Spleen (tissue), 11 donors: Measurements from ENCODE around the gene FHIT. TPM values are rescaled to one million over a fixed set of nuclear protein-coding genes. Genes with fewer than 3 reads are reported as not detected.

Source experiments
- DNase-seq: peaks from one replicate; pipeline ENCODE4 v3.0.0-alpha.2; 2020
- H3K27ac ChIP-seq, 8 donors: fragments of 200-600 bp; sonication (generic) in 7 of 8; 1 replicate in 4 of 8; 2 replicates in 4 of 8; pipeline versions ENCODE4 v1.5.0 to v1.8.0; 2016 to 2021; ENCODE audit warnings: inconsistent platforms in 4 of 8, mild to moderate bottlenecking in 4 of 8, moderate library complexity in 1 of 8
- H3K27me3 ChIP-seq, 7 donors: fragments of 200-600 bp; sonication (generic) in 6 of 7; replicated peaks in 1 of 7; 1 replicate in 4 of 7; 2 replicates in 3 of 7; pipeline versions ENCODE4 v1.5.0 to v1.8.0; 2016 to 2021; ENCODE audit warnings: inconsistent platforms in 3 of 7, mild to moderate bottlenecking in 1 of 7
- H3K36me3 ChIP-seq, 6 donors: fragments of 200-600 bp; sonication (generic) in 5 of 6; 1 replicate in 4 of 6; 2 replicates in 2 of 6; pipeline versions ENCODE4 v1.5.0 to v1.8.0; 2016 to 2021; ENCODE audit warnings: inconsistent platforms in 2 of 6
- H3K4me1 ChIP-seq, 6 donors: fragments of 200-600 bp; sonication (generic) in 5 of 6; 1 replicate in 3 of 6; 2 replicates in 3 of 6; pipeline versions ENCODE4 v1.5.0 to v1.8.0; 2016 to 2021; ENCODE audit warnings: inconsistent platforms in 3 of 6
- H3K4me3 ChIP-seq, 8 donors: fragments of 200-600 bp; sonication (generic) in 7 of 8; 1 replicate in 4 of 8; 2 replicates in 4 of 8; pipeline versions ENCODE4 v1.5.0 to v1.8.0; 2016 to 2021; ENCODE audit warnings: inconsistent platforms in 4 of 8, mild to moderate bottlenecking in 4 of 8, moderate library complexity in 2 of 8
- H3K9me3 ChIP-seq, 8 donors: fragments of 200-600 bp; sonication (generic) in 7 of 8; 1 replicate in 4 of 8; 2 replicates in 4 of 8; pipeline versions ENCODE4 v1.5.0 to v1.8.0; 2016 to 2021; ENCODE audit warnings: inconsistent platforms in 4 of 8
- CTCF ChIP-seq, 11 experiments: fragments of 200-600 bp in 7 of 11; fragments of 450-650 bp in 4 of 11; sonication (generic) in 4 of 11; IDR thresholded peaks in 8 of 11; conservative IDR thresholded peaks in 3 of 11; 1 replicate in 7 of 11; 2 replicates in 4 of 11; pipeline versions ENCODE4 v1.4.0 to v1.8.0; 2016 to 2021; ENCODE audit warnings: antibody characterized with exemption in 11 of 11, inconsistent platforms in 4 of 11, mild to moderate bottlenecking in 1 of 11
- POLR2A ChIP-seq, 3 donors: fragments of 450-650 bp; IDR thresholded peaks; one replicate each; pipeline ENCODE4 v1.5.1; 2017; ENCODE audit warnings: antibody characterized with exemption in 3 of 3, mild to moderate bottlenecking in 1 of 3
- POLR2AphosphoS5 ChIP-seq, 3 donors: sonication (generic); formaldehyde crosslinking; IDR thresholded peaks; one replicate each; pipeline ENCODE4 v1.5.1; 2017; ENCODE audit warnings: antibody characterized with exemption in 3 of 3
- WGBS, 5 donors: extraction: QIAGEN DNeasy Blood & Tissue Kit in 3 of 5; methylation state at CpG; one replicate each; pipeline versions ENCODE4 v1.1.5 to v1.1.7; 2013 to 2018; 5-methylcytosine and 5-hydroxymethylcytosine counted together
- intact Hi-C: fragments of 100-400 bp; cut with DNase I; formaldehyde crosslinking; loops from one replicate; pipeline ENCODE4 v1.15.0; 2023; ENCODE audit warnings: low total_unique reads
- polyA plus RNA-seq, 3 donors: library from polyadenylated mRNA; stranded (reverse); fragments of 200-250 nt; gene quantifications; one replicate each; pipeline ENCODE4 v1.2.1, GENCODE V29; 2013
- total RNA-seq, 7 donors: library from RNA; depleted of rRNA in 3 of 7; stranded (reverse); fragments of >200 nt in 3 of 7; fragmentation: NEBNext Ultra II Directional in 4 of 7; extraction: Animal tissue kit (Norgen Biotek cat#: 25700) in 4 of 7; gene quantifications; one replicate each; pipeline versions ENCODE4 v1.1.0 to v1.2.1, GENCODE V29; 2016 to 2021
- donor health status: healthy with polysubstance abuse.
- donor health status: DM: no; HTN: no; CAD: no; lungs with moderate emphysema.
- donor health status: DM: no; HTN: no; CAD: no.
- donor health status: Bipolar disorder and iron deficiency.
- donor health status: healthy.
- donor health status: DM: no; HTN: no; CAD: no.
- donor health status: DM: yes; HTN: yes; CAD: no.

The FHIT gene
- total and polyA plus RNA-seq, 10 donors, result 4.1 to 23.1 (median 12.2) TPM

- WGBS, 5 donors, result 81 to 92% (median 87%) methylated on average over 3 of the region's 3 CpGs
- no peaks in the 10 kb centered on the region for H3K4me1 ChIP-seq
- H3K36me3 ChIP-seq, result no peaks in the 10 kb centered on the region
- H3K27ac ChIP-seq, result no peak overlapping the region
- DNase-seq, result no peak
- intact Hi-C loops, result no loop called here
- peaks cover 0 to 4% (median 0%) of the 10 kb centered on the region in 8 donors for H3K9me3 ChIP-seq
- TF ChIP-seq CTCF (IDR thresholded peaks at IDR 0.05 in 8 of 11, conservative IDR thresholded peaks at IDR 0.05 in 3 of 11) (no peak), POLR2A (IDR thresholded peaks at IDR 0.05) (no peak), POLR2AphosphoS5 (IDR thresholded peaks at IDR 0.05) (no peak)
- no peaks in the 10 kb centered on the region for H3K27me3 ChIP-seq
- H3K4me3 ChIP-seq, result no peak overlapping the region
These were observed 969.3 kb downstream of the FHIT start for GRCh38 chr3:60281970-60282369.

GRCh38 chr3:60277361-60277800, 973.9 kb downstream of the FHIT start:
- no peaks in the 10 kb centered on the region for H3K9me3 ChIP-seq
- TF ChIP-seq POLR2AphosphoS5 (IDR thresholded peaks at IDR 0.05) (no peak), POLR2A (IDR thresholded peaks at IDR 0.05) (no peak), CTCF (IDR thresholded peaks at IDR 0.05 in 8 of 11, conservative IDR thresholded peaks at IDR 0.05 in 3 of 11) (no peak)
- WGBS, 5 donors, result 90 to 94% (median 92%) methylated on average over 6 of the region's 6 CpGs
- H3K4me1 ChIP-seq, result no peaks in the 10 kb centered on the region
- no peak for DNase-seq
- no peak overlapping the region for H3K27ac ChIP-seq
- H3K36me3 ChIP-seq, result no peaks in the 10 kb centered on the region
- intact Hi-C loops, result no loop called here
- no peak overlapping the region for H3K4me3 ChIP-seq
- H3K27me3 ChIP-seq, result no peaks in the 10 kb centered on the region

GRCh38 chr3:60276615-60277014, 974.6 kb downstream of the FHIT start:
- 57 to 100% (median 92%) methylated on average over 2 of the region's 2 CpGs for WGBS, 5 donors
- no peaks in the 10 kb centered on the region for H3K9me3 ChIP-seq
- H3K4me1 ChIP-seq, result no peaks in the 10 kb centered on the region
- no peaks in the 10 kb centered on the region for H3K36me3 ChIP-seq
- H3K27ac ChIP-seq, result no peak overlapping the region
- TF ChIP-seq POLR2AphosphoS5 (IDR thresholded peaks at IDR 0.05), result no peak
- no peak for TF ChIP-seq POLR2A (IDR thresholded peaks at IDR 0.05)
- TF ChIP-seq CTCF (IDR thresholded peaks at IDR 0.05 in 8 of 11, conservative IDR thresholded peaks at IDR 0.05 in 3 of 11), result no peak
- no peak for DNase-seq
- intact Hi-C loops, result no loop called here
- no peaks in the 10 kb centered on the region for H3K27me3 ChIP-seq
- H3K4me3 ChIP-seq, result no peak overlapping the region

- no peaks in the 10 kb centered on the region for H3K27me3 ChIP-seq
- DNase-seq, result no peak
- no peak overlapping the region for H3K4me3 ChIP-seq
- TF ChIP-seq POLR2AphosphoS5 (IDR thresholded peaks at IDR 0.05), result no peak
- no peaks in the 10 kb centered on the region for H3K36me3 ChIP-seq
- intact Hi-C loops, result no loop called here
- no peaks in the 10 kb centered on the region for H3K4me1 ChIP-seq
- H3K27ac ChIP-seq, result no peak overlapping the region
- H3K9me3 ChIP-seq, result no peaks in the 10 kb centered on the region
These were observed 976.6 kb downstream of the FHIT start for GRCh38 chr3:60274646-60275045.

GRCh38 chr3:60274098-60274497, 977.2 kb downstream of the FHIT start:
- Histone ChIP-seq H3K4me1 (no peaks in the 10 kb centered on the region), H3K36me3 (no peaks in the 10 kb centered on the region), H3K9me3 (no peaks in the 10 kb centered on the region), H3K4me3 (no peak overlapping the region), H3K27me3 (no peaks in the 10 kb centered on the region), H3K27ac (no peak overlapping the region)
- intact Hi-C loops, result no loop called here
- TF ChIP-seq POLR2AphosphoS5 (IDR thresholded peaks at IDR 0.05) (no peak), POLR2A (IDR thresholded peaks at IDR 0.05) (no peak), CTCF (IDR thresholded peaks at IDR 0.05 in 8 of 11, conservative IDR thresholded peaks at IDR 0.05 in 3 of 11) (no peak)
- no peak for DNase-seq
- 83 to 93% (median 87%) methylated on average over 2 of the region's 2 CpGs for WGBS, 5 donors
